Right lobe of liver (tissue), 6 donors: ENCODE results near the gene CMBL. TPM values are rescaled to one million over a fixed set of nuclear protein-coding genes. Genes with fewer than 3 reads are reported as not detected.
A peak's percentile ranks its signal among the peaks of the same experiment; 100 is the strongest.
"Not testable (repeated sequence)": the region's sequence is repeated elsewhere in the genome, so short reads cannot be mapped to it uniquely, and the experiment has no call there.

Experiments
- ATAC-seq, 4 donors: fragments of 200-7000 bp; cut with Tn5 transposase; one replicate each; pipeline ENCODE4 v1.9.1; 2020; ENCODE audit warnings: mild to moderate bottlenecking in 4 of 4, moderate library complexity in 4 of 4
- DNase-seq, 3 donors: peaks; one replicate each; pipeline ENCODE4 v3.0.0-alpha.2; 2020
- H3K27ac ChIP-seq, 3 donors: fragments of 200-600 bp; one replicate each; pipeline ENCODE4 v1.8.0; 2022
- H3K27me3 ChIP-seq, 2 donors: fragments of 200-600 bp; one replicate each; pipeline ENCODE4 v1.8.0; 2022
- H3K36me3 ChIP-seq, 4 donors: fragments of 200-600 bp; sonication (generic) in 1 of 4; one replicate each; pipeline versions ENCODE4 v1.5.1 to v1.8.0; 2017 to 2022; ENCODE audit warnings: control low read depth in 1 of 4
- H3K4me1 ChIP-seq, 4 donors: fragments of 200-600 bp; sonication (generic) in 1 of 4; one replicate each; pipeline versions ENCODE4 v1.5.1 to v1.8.0; 2017 to 2022; ENCODE audit warnings: control low read depth in 1 of 4
- H3K4me3 ChIP-seq, 3 donors: fragments of 200-600 bp; one replicate each; pipeline ENCODE4 v1.8.0; 2022
- H3K9me3 ChIP-seq, 4 donors: fragments of 200-600 bp; sonication (generic) in 1 of 4; one replicate each; pipeline versions ENCODE4 v1.5.1 to v1.8.0; 2017 to 2022; ENCODE audit warnings: control low read depth in 1 of 4
- POLR2A ChIP-seq: fragments of 450-650 bp; IDR thresholded peaks from one replicate; pipeline ENCODE4 v1.6.1; 2017; ENCODE audit warnings: antibody characterized with exemption, mild to moderate bottlenecking
- WGBS: methylation state at CpG from one replicate; pipeline ENCODE4 v1.1.6; 2018; ENCODE audit warnings: low coverage, low lambda C conversion rate; ENCODE audit not compliant: insufficient coverage; ENCODE audit errors: missing lambda C conversion rate; 5-methylcytosine and 5-hydroxymethylcytosine counted together
- intact Hi-C, 2 donors: fragments of 100-400 bp; cut with DNase I; formaldehyde crosslinking; loops; one replicate each; pipeline versions ENCODE4 v1.11.2 to v1.14.1; 2022
- total RNA-seq, 6 experiments: library from RNA; depleted of rRNA in 2 of 6; stranded (reverse); fragments of >200 nt in 2 of 6; fragmentation: NEBNext Ultra II Directional in 3 of 6; extraction: Animal tissue kit (Norgen Biotek cat#: 25700) in 3 of 6; gene quantifications; one replicate each; pipeline versions ENCODE4 v1.1.0 to v1.2.4, GENCODE V29; 2016 to 2023
- TF ChIP-seq, protein P1 (sequence below), 4 donors: fragments of 200-600 bp in 3 of 4; fragments of 450-650 bp in 1 of 4; IDR thresholded peaks; one replicate each; pipeline versions ENCODE4 v1.5.1 to v1.8.0; 2016 to 2022; ENCODE audit warnings: antibody characterized with exemption in 4 of 4, mild to moderate bottlenecking in 2 of 4
- donor health status: DM: no; HTN: yes; CAD: no.
- donor health status: DM: no; HTN: no; CAD: no.
- donor health status: DM: no; HTN: no; CAD: no.
- donor health status: DM: no; HTN: yes; CAD: no.
- donor health status: DM: no; HTN: yes; CAD: no.

Gene CMBL
- total RNA-seq, 6 experiments from 2014 or later = 29.4 to 206 (median 97.7) TPM

DNA sequence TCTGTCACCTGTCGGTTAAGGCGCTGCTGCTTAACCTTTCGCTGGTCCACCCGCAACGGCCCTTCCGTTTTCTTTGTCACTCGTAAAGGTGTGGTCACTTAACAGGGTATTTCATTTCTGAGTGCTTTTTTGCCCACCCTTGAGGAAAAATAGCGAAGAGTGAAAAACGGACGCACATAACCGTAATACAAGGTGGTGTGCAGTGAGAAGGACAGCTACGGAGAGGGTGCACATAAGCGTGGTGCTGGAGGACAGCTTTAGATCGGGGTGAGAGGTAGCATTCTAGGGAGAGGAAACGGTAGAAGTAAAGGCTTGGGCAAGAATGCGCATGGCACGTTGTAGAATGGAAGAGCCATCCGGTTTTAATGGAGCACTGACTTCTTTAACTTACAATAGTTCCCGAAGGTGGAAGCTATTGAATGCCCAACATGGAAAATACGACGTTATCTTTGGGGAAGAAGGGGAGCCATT lies 56.9 kb downstream of the CMBL start:
- Histone ChIP-seq H3K27ac (peak overlapping the region; percentile 95 to 98 (median 96)), H3K36me3 (peaks cover 0 to 19% (median 8%) of the 10 kb centered on the region in 4 donors), H3K9me3 (no peaks in the 10 kb centered on the region), H3K4me3 (peak overlapping the region; percentile 73 to 96 (median 93)), H3K27me3 (no peaks in the 10 kb centered on the region), H3K4me1 (peaks cover 0 to 24% (median 0%) of the 10 kb centered on the region in 4 donors)
- TF ChIP-seq, protein P1, sequence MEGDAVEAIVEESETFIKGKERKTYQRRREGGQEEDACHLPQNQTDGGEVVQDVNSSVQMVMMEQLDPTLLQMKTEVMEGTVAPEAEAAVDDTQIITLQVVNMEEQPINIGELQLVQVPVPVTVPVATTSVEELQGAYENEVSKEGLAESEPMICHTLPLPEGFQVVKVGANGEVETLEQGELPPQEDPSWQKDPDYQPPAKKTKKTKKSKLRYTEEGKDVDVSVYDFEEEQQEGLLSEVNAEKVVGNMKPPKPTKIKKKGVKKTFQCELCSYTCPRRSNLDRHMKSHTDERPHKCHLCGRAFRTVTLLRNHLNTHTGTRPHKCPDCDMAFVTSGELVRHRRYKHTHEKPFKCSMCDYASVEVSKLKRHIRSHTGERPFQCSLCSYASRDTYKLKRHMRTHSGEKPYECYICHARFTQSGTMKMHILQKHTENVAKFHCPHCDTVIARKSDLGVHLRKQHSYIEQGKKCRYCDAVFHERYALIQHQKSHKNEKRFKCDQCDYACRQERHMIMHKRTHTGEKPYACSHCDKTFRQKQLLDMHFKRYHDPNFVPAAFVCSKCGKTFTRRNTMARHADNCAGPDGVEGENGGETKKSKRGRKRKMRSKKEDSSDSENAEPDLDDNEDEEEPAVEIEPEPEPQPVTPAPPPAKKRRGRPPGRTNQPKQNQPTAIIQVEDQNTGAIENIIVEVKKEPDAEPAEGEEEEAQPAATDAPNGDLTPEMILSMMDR (IDR thresholded peaks at IDR 0.05) = no peak
- no peak for TF ChIP-seq POLR2A
- WGBS = under 1% methylated on average over 21 of the region's 21 CpGs
- no peak for ATAC-seq
- intact Hi-C loops = no loop called here
- DNase-seq = no peak

DNA sequence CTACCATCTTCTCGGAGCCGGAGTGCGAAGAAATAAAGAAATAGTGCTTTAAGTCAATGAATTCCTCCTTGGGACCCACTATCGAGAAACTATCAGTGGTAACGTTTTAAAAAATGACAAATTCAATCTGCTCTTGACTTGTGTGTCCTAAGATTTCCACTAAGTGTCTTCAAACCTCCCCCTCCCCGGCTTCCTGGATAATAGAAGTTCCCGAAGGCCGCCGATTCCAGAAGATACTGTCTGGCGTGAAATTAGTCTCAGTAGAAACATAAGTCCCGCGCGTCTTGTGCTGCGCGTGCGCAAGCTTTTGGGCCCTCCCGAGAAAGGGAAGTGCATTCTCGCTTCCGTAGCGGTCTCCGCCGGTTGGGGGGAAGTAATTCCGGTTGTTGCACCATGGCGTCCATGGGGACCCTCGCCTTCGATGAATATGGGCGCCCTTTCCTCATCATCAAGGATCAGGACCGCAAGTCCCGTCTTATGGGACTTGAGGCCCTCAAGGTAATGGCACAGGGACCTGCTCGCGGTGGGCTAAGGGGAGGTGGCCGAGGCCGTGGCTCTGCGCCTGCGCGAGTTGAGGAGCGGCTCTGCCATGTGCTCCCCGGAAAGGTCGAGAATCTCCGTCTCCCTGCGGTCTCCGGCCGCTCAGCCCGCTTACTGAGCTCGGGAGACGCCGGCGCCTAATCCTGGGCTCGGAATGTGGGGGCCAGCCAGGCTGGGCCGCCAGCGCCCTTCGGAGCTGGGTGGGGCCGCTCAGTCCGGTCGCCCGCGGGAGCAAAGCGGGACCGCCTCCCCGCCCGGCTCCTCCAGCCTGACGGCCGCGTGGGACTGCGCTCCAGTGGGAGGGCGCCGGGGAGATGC lies 57.5 kb downstream of the CMBL start, which contains the start of gene CCT5:
Gene CCT5 (plus strand): TSS at position 333 of the 858 bp plus-strand sequence. CDS start 61 bp downstream, at position 394.
- Histone ChIP-seq H3K36me3 (peaks cover 0 to 13% (median 5%) of the 10 kb centered on the region in 4 donors), H3K9me3 (no peaks in the 10 kb centered on the region), H3K4me3 (peak within 1 kb of the TSS; percentile 73 to 96 (median 93)), H3K27me3 (no peaks in the 10 kb centered on the region), H3K27ac (peak within 1 kb of the TSS; percentile 95 to 98 (median 96)), H3K4me1 (peaks cover 0 to 24% (median 0%) of the 10 kb centered on the region in 4 donors)
- intact Hi-C loops = no loop called here
- peak; percentile 88 to 93 (median 90) for ATAC-seq
- peak; percentile 43 for TF ChIP-seq POLR2A
- TF ChIP-seq, protein P1 (IDR thresholded peaks at IDR 0.05) = no peak
- WGBS = under 1% methylated on average over 30 of the region's 67 CpGs
- DNase-seq = peak; percentile 91 to 94 (median 93)

DNA sequence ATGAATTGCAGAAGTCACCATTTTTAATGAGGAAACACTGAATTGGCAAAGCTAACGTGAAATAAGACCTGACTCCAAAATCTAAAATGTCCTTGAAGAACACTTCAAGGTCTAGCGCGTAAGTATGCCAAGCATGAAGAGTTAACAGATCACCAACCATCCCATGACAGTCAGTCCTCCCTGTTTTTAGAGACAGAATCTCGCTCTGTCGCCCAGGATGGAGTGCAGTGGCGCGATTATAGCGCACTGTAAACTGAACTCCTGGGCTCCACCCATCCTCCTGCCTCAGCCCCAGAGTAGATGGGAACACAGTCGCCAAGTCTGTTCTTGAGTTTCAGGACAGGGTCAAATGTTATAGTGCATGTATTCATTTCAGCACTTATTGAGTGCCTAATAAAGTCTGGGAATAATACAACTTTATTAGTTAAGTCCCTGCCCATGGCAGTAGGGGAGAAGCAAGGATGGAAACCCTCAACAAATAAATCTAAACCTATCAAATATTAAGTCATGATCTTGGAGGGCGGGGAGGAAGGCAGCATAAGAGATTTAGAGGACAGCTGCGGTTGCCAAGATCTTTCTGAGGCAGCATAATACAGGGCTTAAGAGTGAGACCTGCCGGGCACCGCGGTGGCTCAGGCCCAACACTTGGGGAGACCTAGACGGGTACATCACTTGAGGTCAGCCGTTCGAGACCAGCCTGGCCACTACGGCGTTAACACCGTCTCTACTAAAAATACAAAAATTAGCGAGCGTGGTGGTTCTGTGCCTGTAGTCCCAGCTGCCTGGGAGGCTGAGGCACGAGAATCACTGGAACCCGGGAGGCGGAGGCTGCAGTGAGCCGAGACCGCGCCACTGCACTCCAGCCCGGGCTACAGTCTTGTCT lies 59.1 kb downstream of the CMBL start:
- Histone ChIP-seq H3K4me1 (peaks cover 0 to 24% (median 0%) of the 10 kb centered on the region in 4 donors), H3K36me3 (peaks cover 0 to 2% (median 0%) of the 10 kb centered on the region in 4 donors), H3K9me3 (no peaks in the 10 kb centered on the region), H3K4me3 (peak overlapping the region; percentile 73 to 96 (median 93)), H3K27me3 (no peaks in the 10 kb centered on the region), H3K27ac (peak overlapping the region in 2 of 3 donors; percentile 96 to 98)
- intact Hi-C loops = no loop called here
- TF ChIP-seq, protein P1 (IDR thresholded peaks at IDR 0.05) = no peak
- no peak for TF ChIP-seq POLR2A
- 45% methylated on average over 19 of the region's 29 CpGs for WGBS
- ATAC-seq = no peak
- no peak for DNase-seq

DNA sequence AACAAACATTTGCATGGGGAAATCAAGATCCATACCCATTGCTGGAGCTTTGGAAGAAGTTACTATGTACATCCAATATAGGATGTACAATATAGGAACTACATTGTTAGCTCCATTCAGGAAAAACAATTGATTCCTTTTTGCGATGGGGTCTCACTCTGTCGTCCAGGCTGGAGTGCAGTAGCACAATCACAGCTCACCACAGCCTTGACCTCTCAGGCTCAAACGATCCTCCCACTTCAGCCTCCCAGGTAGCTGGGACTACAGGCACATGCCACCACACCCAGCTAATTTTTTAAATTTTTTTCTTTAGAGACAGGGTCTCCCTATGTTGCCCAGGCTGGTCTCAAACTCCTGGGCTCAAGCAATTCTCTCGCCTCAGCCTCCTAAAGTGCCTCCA lies 60.5 kb downstream of the CMBL start:
- H3K27ac ChIP-seq, intact Hi-C loops, H3K27me3 ChIP-seq, H3K36me3 ChIP-seq, H3K9me3 ChIP-seq, DNase-seq, H3K4me3 ChIP-seq, ATAC-seq: not testable (repeated sequence)
- 90% methylated on average over 3 of the region's 4 CpGs for WGBS
- H3K4me1 ChIP-seq = peaks cover 0 to 23% (median 0%) of the 10 kb centered on the region in 4 donors
